ENCODE results near the gene HIVEP3. TPM values are rescaled to one million over a fixed set of nuclear protein-coding genes. Genes with fewer than 3 reads are reported as not detected.

HIVEP3 gene
- total and polyA plus RNA-seq, 2 of the 13 experiments (the other 11 are each of a cell fraction or from before 2014, with no cell fraction given): 0.05 TPM; not detected in 1

GRCh38 chr1:41713557-41714327 lies 205.0 kb downstream of the HIVEP3 start:
- no TSS peak for BruUV-seq (replicated peaks)
- in situ Hi-C loops (cut with HindIII; ENCODE audit: extremely low pct_ligation_motif_present, low pct_unique_long_range_greater_than_20kb) (no loop called here), intact Hi-C loops (cut with micrococcal nuclease; ENCODE audit: unreplicated experiment) (no loop called here)
- no peak for FAIRE-seq
- Histone ChIP-seq H3K9me3 (ENCODE audit: low read length) (no peaks in the 10 kb centered on the region), H4K20me1 (ENCODE audit: insufficient read depth, low read length) (no peaks in the 10 kb centered on the region), H3K4me1 (ENCODE audit: insufficient read depth, low read length) (no peaks in the 10 kb centered on the region), H3K27me3 (ENCODE audit: control insufficient read depth in 1 of 2, insufficient read depth in 2 of 2, low read length in 2 of 2) (peaks cover 3 to 28% of the 10 kb centered on the region in 2 experiments; a peak in 2 of 5 replicates), H3K36me3 (replicated peaks in 1 of 2; ENCODE audit: control insufficient read depth in 1 of 2, insufficient read depth in 2 of 2, low read length in 2 of 2) (no peaks in the 10 kb centered on the region), H3K4me3 (replicated peaks in 1 of 3; ENCODE audit: insufficient read depth in 1 of 3, low read depth in 2 of 3, low read length in 3 of 3) (no peak overlapping the region), H3K79me2 (ENCODE audit: insufficient read depth, low read length) (no peaks in the 10 kb centered on the region), H3K4me2 (ENCODE audit: low read depth, low read length) (no peak overlapping the region), H2AFZ (ENCODE audit: low read length) (no peak overlapping the region), H3K9ac (ENCODE audit: insufficient read depth, low read depth, low read length) (no peak overlapping the region), H3K27ac (ENCODE audit: extremely low read length, insufficient read depth, low read length) (no peak overlapping the region)
- no peak for TF ChIP-seq MAZ (IDR thresholded peaks at IDR 0.05; ENCODE audit: borderline replicate concordance, low read depth, low read length)
- TF ChIP-seq MAZ (CRISPR knock-in tag; IDR thresholded peaks at IDR 0.05; ENCODE audit: low read depth): no peak
- no peak for TF ChIP-seq ZNF780A (CRISPR knock-in tag; IDR thresholded peaks at IDR 0.05)
- TF ChIP-seq HNRNPL (IDR thresholded peaks at IDR 0.05; ENCODE audit: low read depth, low read length): no peak
- no peak for TF ChIP-seq ARID5B (CRISPR knock-in tag; IDR thresholded peaks at IDR 0.05)
- TF ChIP-seq ZKSCAN1 (IDR thresholded peaks at IDR 0.05; ENCODE audit: low read length): no peak
- no peak for TF ChIP-seq NKX3-1 (CRISPR knock-in tag; IDR thresholded peaks at IDR 0.05)
- TF ChIP-seq POLR2G (IDR thresholded peaks at IDR 0.05; ENCODE audit: low read depth, low read length): no peak
- TF ChIP-seq ADNP (CRISPR knock-in tag; IDR thresholded peaks at IDR 0.05): no peak
- no peak for TF ChIP-seq PLRG1 (conservative IDR thresholded peaks at IDR 0.05)
- TF ChIP-seq TRIM22 (IDR thresholded peaks at IDR 0.05): no peak
- ATAC-seq: no peak
- no peak for DNase-seq (ENCODE audit: low spot score)
- ChIA-PET CTCF (ENCODE audit: low intra/inter-chr PET ratio, low total read pairs) (no interaction called here), POLR2A (no interaction called here)
- 1% methylated on average over 6 of the region's 6 CpGs for WGBS (ENCODE audit: low lambda C conversion rate)

Data from HepG2 (cell line).